ENCODE results near the gene NFIA. TPM values are rescaled to one million over a fixed set of nuclear protein-coding genes. Genes with fewer than 3 reads are reported as not detected.

The NFIA gene
- total RNA-seq, 1 experiment from 2014 or later: 0.35 TPM

GRCh38 chr1:61122389-61122788 is 40.0 kb downstream of the NFIA start:
- Mint-ChIP-seq H3K9me3 (no peaks in the 10 kb centered on the region), H3K4me1 (peaks cover 9 to 16% of the 10 kb centered on the region in 2 experiments; a peak in 3 of 4 replicates), H3K4me3 (no peak overlapping the region), H3K36me3 (ENCODE audit: insufficient read depth in 1 of 3, low read depth in 3 of 3) (no peaks in the 10 kb centered on the region), H3K27me3 (ENCODE audit: low read depth) (no peaks in the 10 kb centered on the region), H3K27ac (no peak overlapping the region)
- Histone ChIP-seq H3K23ac (ENCODE audit: insufficient read length, low read depth, low read length) (no peak overlapping the region), H3K4ac (ENCODE audit: low read depth, low read length) (no peak overlapping the region), H3K9ac (ENCODE audit: extremely low read depth, insufficient read length, low read length) (no peak overlapping the region), H3T11ph (ENCODE audit: low read length) (no peak overlapping the region), H3K56ac (ENCODE audit: insufficient read length, low read depth, low read length) (no peak overlapping the region), H3K79me1 (ENCODE audit: insufficient read depth, low read depth, low read length, poor library complexity, severe bottlenecking) (no peaks in the 10 kb centered on the region), H2BK120ac (ENCODE audit: low read depth, low read length, poor library complexity, severe bottlenecking) (no peak overlapping the region), H3K14ac (ENCODE audit: insufficient read depth, low read length) (no peak overlapping the region), H2AFZ (ENCODE audit: low read length) (no peak overlapping the region), H2BK20ac (ENCODE audit: low read depth, low read length, poor library complexity, severe bottlenecking) (no peak overlapping the region), H4K8ac (replicated peaks; ENCODE audit: insufficient read length, low read depth, low read length) (no peak overlapping the region), H3K4me2 (ENCODE audit: insufficient read depth, insufficient read length, low read length) (no peak overlapping the region), H3K27me3 (ENCODE audit: insufficient read depth, low read length) (no peaks in the 10 kb centered on the region), H3K27ac (ENCODE audit: insufficient read length, low read depth, low read length) (no peak overlapping the region), H3K23me2 (ENCODE audit: insufficient read length, low read depth, low read length, poor library complexity, severe bottlenecking) (no peaks in the 10 kb centered on the region), H4K5ac (ENCODE audit: insufficient read length, low read depth, low read length) (no peak overlapping the region), H2BK12ac (ENCODE audit: insufficient read length, low read depth, low read length) (no peak overlapping the region), H3K4me1 (ENCODE audit: insufficient read depth, low read length) (no peaks in the 10 kb centered on the region), H3K79me2 (ENCODE audit: insufficient read depth, low read length) (no peaks in the 10 kb centered on the region), H2AK5ac (ENCODE audit: insufficient read length, low read length) (no peak overlapping the region), H2BK5ac (ENCODE audit: insufficient read length, low read length) (no peak overlapping the region), H4K91ac (ENCODE audit: insufficient read length, low read depth, low read length) (no peak overlapping the region), H3K18ac (ENCODE audit: insufficient read length, low read depth, low read length) (no peak overlapping the region), H4K20me1 (ENCODE audit: control insufficient read depth, insufficient read depth, insufficient read length) (no peaks in the 10 kb centered on the region), H2BK15ac (ENCODE audit: low read depth, low read length) (no peak overlapping the region), H3K9me3 (ENCODE audit: control insufficient read depth, low read depth, low read length) (no peaks in the 10 kb centered on the region)
- no peak for DNase-seq
- TF ChIP-seq CTCF (conservative IDR thresholded peaks at IDR 0.05): no peak
- no CpG with 5 or more reads among the region's 2 CpGs for WGBS (ENCODE audit: extremely low coverage, insufficient read length, low lambda C conversion rate)

Data from H9 (cell line).